BE2C (cell line): ENCODE measurements around the gene PNPLA7.

Source experiments
- DNase-seq: peaks from one replicate; pipeline ENCODE4 v3.0.0-alpha.2; 2020
- H3K27me3 ChIP-seq: fragments of 250-450 bp; sonication (Bioruptor Pico); 2 replicates; pipeline ENCODE4 v1.5.1; 2020; ENCODE audit warnings: mild to moderate bottlenecking
- H3K36me3 ChIP-seq: fragments of 250-450 bp; sonication (Bioruptor Pico); 2 replicates; pipeline ENCODE4 v1.5.1; 2020; ENCODE audit warnings: mild to moderate bottlenecking
- H3K4me1 ChIP-seq: fragments of 250-450 bp; sonication (Bioruptor Pico); 2 replicates; pipeline ENCODE4 v1.5.1; 2020
- H3K4me3 ChIP-seq: 2 replicates; pipeline ENCODE4 v1.5.1; 2011; ENCODE audit warnings: low read depth, low read length
- H3K9me3 ChIP-seq: fragments of 250-450 bp; sonication (Bioruptor Pico); 2 replicates; pipeline ENCODE4 v1.5.1; 2020
- TF ChIP-seq, protein P1 (sequence below): IDR thresholded peaks from 2 replicates; pipeline ENCODE4 v1.5.1; 2012; ENCODE audit warnings: mild to moderate bottlenecking, low read depth, low read length

The PNPLA7 gene

DNA sequence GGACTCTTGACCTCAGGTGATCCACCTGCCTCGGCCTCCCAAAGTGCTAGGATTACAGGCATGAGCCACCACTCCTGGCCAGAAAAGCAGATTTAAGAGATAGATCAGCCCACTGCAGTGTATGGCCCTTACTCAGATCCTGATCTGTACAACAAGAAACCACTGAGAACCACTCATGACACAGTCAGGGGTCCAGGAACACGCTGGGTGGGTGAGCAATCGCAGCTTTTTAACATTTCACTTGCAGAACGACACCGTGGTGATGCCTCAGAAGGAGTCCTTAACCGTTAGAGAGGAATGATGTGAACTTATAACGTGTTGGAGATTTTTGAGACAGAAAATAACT lies 45.8 kb downstream of the PNPLA7 start:
- no peaks in the 10 kb centered on the region for H3K36me3 ChIP-seq
- no peaks in the 10 kb centered on the region for H3K27me3 ChIP-seq
- H3K9me3 ChIP-seq = no peaks in the 10 kb centered on the region
- TF ChIP-seq, protein P1, sequence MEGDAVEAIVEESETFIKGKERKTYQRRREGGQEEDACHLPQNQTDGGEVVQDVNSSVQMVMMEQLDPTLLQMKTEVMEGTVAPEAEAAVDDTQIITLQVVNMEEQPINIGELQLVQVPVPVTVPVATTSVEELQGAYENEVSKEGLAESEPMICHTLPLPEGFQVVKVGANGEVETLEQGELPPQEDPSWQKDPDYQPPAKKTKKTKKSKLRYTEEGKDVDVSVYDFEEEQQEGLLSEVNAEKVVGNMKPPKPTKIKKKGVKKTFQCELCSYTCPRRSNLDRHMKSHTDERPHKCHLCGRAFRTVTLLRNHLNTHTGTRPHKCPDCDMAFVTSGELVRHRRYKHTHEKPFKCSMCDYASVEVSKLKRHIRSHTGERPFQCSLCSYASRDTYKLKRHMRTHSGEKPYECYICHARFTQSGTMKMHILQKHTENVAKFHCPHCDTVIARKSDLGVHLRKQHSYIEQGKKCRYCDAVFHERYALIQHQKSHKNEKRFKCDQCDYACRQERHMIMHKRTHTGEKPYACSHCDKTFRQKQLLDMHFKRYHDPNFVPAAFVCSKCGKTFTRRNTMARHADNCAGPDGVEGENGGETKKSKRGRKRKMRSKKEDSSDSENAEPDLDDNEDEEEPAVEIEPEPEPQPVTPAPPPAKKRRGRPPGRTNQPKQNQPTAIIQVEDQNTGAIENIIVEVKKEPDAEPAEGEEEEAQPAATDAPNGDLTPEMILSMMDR = no peak
- no peaks in the 10 kb centered on the region for H3K4me1 ChIP-seq
- no peak for DNase-seq
- no peak overlapping the region for H3K4me3 ChIP-seq

DNA sequence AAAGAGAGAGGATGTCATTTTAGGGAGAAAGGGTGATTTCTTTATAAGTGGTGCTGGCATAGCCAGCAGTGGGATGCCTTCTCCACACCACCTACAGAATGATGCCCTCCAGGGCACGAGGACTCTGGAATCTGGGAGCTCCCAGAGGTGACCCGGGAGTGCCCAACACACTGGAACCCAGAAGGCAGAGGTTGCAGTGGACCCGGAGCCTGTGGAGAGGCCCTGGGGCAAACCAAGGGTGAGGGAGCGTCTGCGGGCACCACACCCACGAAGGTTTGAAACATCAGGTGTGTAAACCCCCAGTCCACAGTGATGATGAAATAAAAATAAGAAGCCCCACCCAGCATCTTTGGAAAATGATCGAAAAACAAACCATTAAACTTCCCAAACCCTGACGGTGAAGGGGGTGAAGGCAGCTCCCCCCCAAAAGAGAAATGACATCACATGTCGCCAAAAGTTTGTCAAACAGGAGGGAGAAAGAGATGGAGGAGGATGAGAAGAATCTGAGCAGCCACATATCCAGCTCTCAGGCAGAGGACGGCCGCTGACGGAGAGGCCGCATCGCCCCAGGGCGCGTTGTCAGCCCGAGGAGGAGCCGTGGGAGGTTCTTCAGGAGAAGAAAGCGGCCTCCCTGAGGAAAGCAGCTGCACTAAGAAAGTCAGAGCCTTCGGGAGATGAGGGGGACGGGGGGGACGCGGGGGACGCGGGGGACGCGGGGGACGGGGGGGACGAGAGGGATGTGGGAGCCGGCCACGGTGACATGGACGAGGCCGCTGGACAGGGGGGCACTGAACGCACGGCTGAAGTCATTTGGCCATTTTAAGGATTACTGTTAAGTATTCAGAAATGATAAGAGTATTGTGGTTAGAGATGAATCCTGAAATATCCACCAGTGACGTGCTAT lies 47.9 kb downstream of the PNPLA7 start:
- Histone ChIP-seq H3K27me3 (no peaks in the 10 kb centered on the region), H3K4me3 (no peak overlapping the region), H3K4me1 (no peaks in the 10 kb centered on the region), H3K36me3 (no peaks in the 10 kb centered on the region), H3K9me3 (no peaks in the 10 kb centered on the region)
- peak; percentile 67 for DNase-seq
- TF ChIP-seq, protein P1 = no peak

DNA sequence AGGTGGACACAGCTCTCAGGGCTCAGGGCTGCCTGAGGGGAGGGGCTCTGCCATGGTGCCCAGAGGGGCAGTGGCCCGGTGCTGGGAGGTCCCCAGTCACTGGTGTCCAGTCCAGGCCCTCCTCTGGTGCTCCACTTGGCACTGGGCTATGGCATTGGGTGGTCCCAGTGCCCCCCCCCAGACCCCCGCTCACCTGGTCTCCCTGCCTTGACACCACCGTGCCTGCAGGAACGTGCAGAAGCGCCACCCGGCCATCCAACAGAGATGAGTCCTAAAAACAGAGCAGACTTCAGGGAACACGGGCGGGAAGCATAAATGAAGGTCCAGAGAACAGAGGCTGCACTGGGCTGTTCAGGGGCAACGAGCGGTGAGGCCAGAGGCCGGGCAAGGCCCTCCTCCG lies 48.7 kb downstream of the PNPLA7 start:
- Histone ChIP-seq H3K4me3 (no peak overlapping the region), H3K27me3 (no peaks in the 10 kb centered on the region), H3K36me3 (no peaks in the 10 kb centered on the region), H3K9me3 (no peaks in the 10 kb centered on the region), H3K4me1 (no peaks in the 10 kb centered on the region)
- TF ChIP-seq, protein P1 = no peak
- no peak for DNase-seq

DNA sequence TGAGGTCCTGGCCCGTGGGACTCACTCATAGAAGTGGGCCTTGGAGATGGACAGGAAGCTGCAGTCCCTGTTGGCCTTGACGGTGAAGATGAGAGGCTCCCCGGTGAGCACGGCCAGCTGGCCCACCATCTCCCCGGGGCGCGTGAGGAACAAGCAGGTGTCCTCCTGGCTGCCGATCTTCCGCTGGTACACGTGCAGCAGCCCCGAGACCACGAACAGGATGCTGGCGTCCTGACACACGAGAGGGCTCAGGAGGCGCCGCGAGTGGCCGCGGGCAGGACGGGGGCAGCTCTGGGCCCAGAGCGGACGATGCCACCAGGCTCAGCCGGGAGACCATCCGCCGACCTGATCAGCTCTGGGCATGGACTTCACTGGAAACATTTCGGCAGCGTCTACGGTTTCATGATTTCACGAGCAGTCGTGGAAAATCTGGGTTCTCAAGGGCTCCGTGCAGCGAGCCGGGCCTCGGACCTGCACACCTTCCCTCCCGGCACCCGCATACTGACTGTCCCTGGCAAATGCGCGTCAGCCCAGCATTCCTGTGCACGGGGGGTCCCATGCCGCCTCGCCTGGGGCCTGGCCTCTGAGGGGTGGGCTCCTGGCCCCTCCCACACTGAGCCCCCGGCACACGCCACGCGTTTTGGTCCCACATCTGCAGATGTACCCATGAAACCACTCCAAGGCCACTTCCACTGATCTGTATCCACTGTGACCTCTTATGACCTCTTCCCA lies 49.4 kb downstream of the PNPLA7 start:
- no peaks in the 10 kb centered on the region for H3K9me3 ChIP-seq

DNA sequence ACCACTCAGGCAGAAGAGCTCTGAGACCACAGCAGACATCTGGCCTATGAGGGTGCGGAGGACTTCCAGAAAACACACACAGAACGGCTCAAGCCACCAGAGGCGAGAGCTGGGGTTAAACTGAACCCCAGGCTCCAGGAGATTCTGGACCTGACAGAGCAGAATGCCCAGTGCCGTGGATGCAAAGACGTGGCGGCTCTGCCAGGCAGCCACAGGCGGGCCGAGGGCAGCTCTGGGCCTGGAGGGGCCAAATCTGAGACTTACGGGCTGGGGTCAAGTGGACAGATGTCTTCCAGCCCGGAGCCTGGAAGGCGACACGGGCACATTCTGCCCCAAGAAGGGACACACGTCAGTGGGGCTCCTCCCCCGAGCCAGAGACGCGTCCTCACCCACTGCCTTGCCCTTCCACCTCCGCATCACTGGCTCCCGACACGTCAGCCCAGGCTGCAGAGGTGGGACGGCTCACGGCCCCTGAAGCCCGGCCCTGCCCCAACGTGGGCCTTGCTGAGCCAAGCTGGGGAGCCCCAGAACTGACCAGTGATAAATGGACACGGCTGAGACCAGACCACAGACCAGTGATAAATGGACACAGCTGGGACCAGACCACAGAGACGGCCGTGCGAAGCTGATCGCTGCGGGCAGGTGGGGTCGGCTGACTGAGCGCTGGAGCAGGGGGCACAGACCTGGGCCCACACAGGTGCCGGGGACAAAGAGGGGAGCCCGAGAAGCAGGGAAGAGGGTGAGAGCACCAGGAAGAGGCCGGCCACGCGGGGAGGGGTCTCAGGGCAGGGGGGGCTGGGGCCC lies 50.1 kb downstream of the PNPLA7 start:
- no peaks in the 10 kb centered on the region for H3K36me3 ChIP-seq
- H3K27me3 ChIP-seq = no peaks in the 10 kb centered on the region
- no peak overlapping the region for H3K4me3 ChIP-seq

More for the DNA sequence above, 49.4 kb downstream of the PNPLA7 start:
- Histone ChIP-seq H3K36me3 (no peaks in the 10 kb centered on the region), H3K4me3 (no peak overlapping the region), H3K4me1 (no peaks in the 10 kb centered on the region), H3K27me3 (no peaks in the 10 kb centered on the region)
- TF ChIP-seq, protein P1 = no peak
- no peak for DNase-seq

More for the DNA sequence above, 50.1 kb downstream of the PNPLA7 start:
- no peak for DNase-seq
- TF ChIP-seq, protein P1 = no peak
- Histone ChIP-seq H3K9me3 (no peaks in the 10 kb centered on the region), H3K4me1 (no peaks in the 10 kb centered on the region)
